A549 (cell line): Measurements from ENCODE around the gene ZHX3. TPM values are rescaled to one million over a fixed set of nuclear protein-coding genes. Genes with fewer than 3 reads are reported as not detected.

Source experiments
- ATAC-seq, 2 experiments: fragments of 200-7000 bp in 1 of 2; fragments of >200 bp in 1 of 2; cut with Nextera tagmentation in 1 of 2; cut with Tn5 transposase in 1 of 2; 3 replicates each; pipeline versions ENCODE4 v1.8.0 to v1.9.1; 2018 to 2020; ENCODE audit warnings: mild to moderate bottlenecking in 1 of 2, moderate library complexity in 1 of 2
- CTCF ChIA-PET: fragments of 300-600 bp; sonication (Branson Sonifier 250); formaldehyde crosslinking; extraction: SDS; loops from one replicate; lab custom pipeline; 2021; ENCODE audit warnings: antibody characterized with exemption, inconsistent platforms; lab: Yijun Ruan, JAX
- POLR2A ChIA-PET: fragments of 350-600 bp; formaldehyde crosslinking; extraction: SDS; loops from one replicate; lab custom pipeline; 2021; ENCODE audit warnings: antibody characterized with exemption, inconsistent platforms; lab: Yijun Ruan, JAX
- DNase-seq, 2 experiments: peaks; one replicate each; pipeline versions ENCODE4 v3.0.0 to v3.0.0-alpha.2; 2011 to 2016; ENCODE audit warnings: low read depth in 1 of 2, low spot score in 1 of 2
- FAIRE-seq: peaks from 2 replicates; lab custom pipeline; 2011; peaks lifted over from hg19 to GRCh38; lab: Jason Lieb, UNC
- H3K27ac ChIP-seq, 2 experiments: fragments of >200 bp; sonication (Bioruptor Twin); formaldehyde crosslinking; 3 replicates each; pipeline ENCODE4 v1.5.1; 2016 to 2017
- H3K4me1 ChIP-seq: fragments of >200 bp; sonication (Bioruptor Twin); formaldehyde crosslinking; 3 replicates; pipeline ENCODE4 v1.6.1; 2016
- H3K4me2 ChIP-seq: fragments of >200 bp; sonication (Bioruptor Twin); formaldehyde crosslinking; 3 replicates; pipeline ENCODE4 v1.6.1; 2016
- H3K4me3 ChIP-seq: fragments of >200 bp; sonication (Bioruptor Twin); formaldehyde crosslinking; 3 replicates; pipeline ENCODE4 v1.5.1; 2016
- H3K9me3 ChIP-seq: fragments of >200 bp; sonication (Bioruptor Twin); formaldehyde crosslinking; 3 replicates; pipeline ENCODE4 v1.6.1; 2016
- ATOH8 ChIP-seq: fragments of 250-450 bp; sonication (Bioruptor Pico); IDR thresholded peaks from 2 replicates; pipeline ENCODE4 v1.5.0; 2020; ENCODE audit warnings: low read depth, mild to moderate bottlenecking, moderate library complexity
- CBX8 ChIP-seq: fragments of 200-600 bp; sonication (generic); IDR thresholded peaks from 2 replicates; pipeline ENCODE4 v1.6.1; 2016
- CTCF ChIP-seq: fragments of >200 bp; sonication (Bioruptor Twin); formaldehyde crosslinking; IDR thresholded peaks from 3 replicates; pipeline ENCODE4 v1.5.1; 2016
- EHF ChIP-seq: fragments of 250-450 bp; sonication (Bioruptor Pico); IDR thresholded peaks from 2 replicates; pipeline ENCODE4 v1.5.0; 2020; ENCODE audit warnings: mild to moderate bottlenecking
- ELK1 ChIP-seq: fragments of 150-350 bp; IDR thresholded peaks from 2 replicates; pipeline ENCODE4 v1.6.1; 2014; ENCODE audit warnings: low read depth, mild to moderate bottlenecking, low read length
- FOSL2 ChIP-seq, 2 experiments: fragments of 450-650 bp in 1 of 2; fragments of >200 bp in 1 of 2; sonication (Bioruptor Twin) in 1 of 2; formaldehyde crosslinking; IDR thresholded peaks; 2 replicates each; pipeline versions ENCODE4 v1.5.0 to v1.6.1; 2016 to 2020; ENCODE audit warnings: mild to moderate bottlenecking in 1 of 2, moderate library complexity in 1 of 2
- HDAC2 ChIP-seq: fragments of 200-600 bp; sonication (generic); IDR thresholded peaks from 2 replicates; pipeline ENCODE4 v1.6.1; 2016
- HEYL ChIP-seq: fragments of 250-450 bp; sonication (Bioruptor Pico); IDR thresholded peaks from 2 replicates; pipeline ENCODE4 v1.8.0; 2021; ENCODE audit warnings: mild to moderate bottlenecking, moderate library complexity
- HOXA7 ChIP-seq: fragments of 250-450 bp; sonication (Bioruptor Pico); IDR thresholded peaks from 2 replicates; pipeline ENCODE4 v1.5.0; 2020; ENCODE audit warnings: mild to moderate bottlenecking, moderate library complexity
- HOXB13 ChIP-seq: fragments of 250-450 bp; sonication (Bioruptor Pico); IDR thresholded peaks from 2 replicates; pipeline ENCODE4 v1.5.0; 2020; ENCODE audit warnings: low read depth, mild to moderate bottlenecking, moderate library complexity
- HOXB5 ChIP-seq: fragments of 250-450 bp; sonication (Bioruptor Pico); IDR thresholded peaks from 2 replicates; pipeline ENCODE4 v1.5.0; 2020; ENCODE audit warnings: mild to moderate bottlenecking, moderate library complexity
- JUN ChIP-seq, 2 experiments: fragments of >200 bp; sonication (Bioruptor Twin); formaldehyde crosslinking; IDR thresholded peaks; 2 replicates in 1 of 2; 3 replicates in 1 of 2; pipeline ENCODE4 v1.6.1; 2016 to 2017
- MAX ChIP-seq: IDR thresholded peaks from 2 replicates; pipeline ENCODE4 v1.6.1; 2012
- NFE2L2 ChIP-seq: fragments of 150-350 bp; conservative IDR thresholded peaks from 2 replicates; pipeline ENCODE4 v1.6.1; 2014; ENCODE audit warnings: low read length
- POLR2AphosphoS2 ChIP-seq: conservative IDR thresholded peaks from 2 replicates; pipeline ENCODE4 v1.6.1; 2012; ENCODE audit warnings: low read length, improper control_type of control experiment, inconsistent platforms
- RAD21 ChIP-seq, 2 experiments: fragments of >200 bp in 1 of 2; sonication (Bioruptor Twin) in 1 of 2; formaldehyde crosslinking in 1 of 2; IDR thresholded peaks in 1 of 2; conservative IDR thresholded peaks in 1 of 2; 2 replicates in 1 of 2; 3 replicates in 1 of 2; pipeline ENCODE4 v1.6.1; 2012 to 2018; ENCODE audit warnings: inconsistent platforms in 1 of 2
- RCOR1 ChIP-seq: fragments of 150-350 bp; IDR thresholded peaks from 2 replicates; pipeline ENCODE4 v1.6.1; 2014; ENCODE audit warnings: antibody characterized with exemption, low read length, low read depth
- RNF2 ChIP-seq: fragments of 200-600 bp; sonication (generic); IDR thresholded peaks from 2 replicates; pipeline ENCODE4 v1.6.1; 2016; ENCODE audit warnings: low read depth, mild to moderate bottlenecking, antibody characterized with exemption, moderate library complexity, borderline replicate concordance
- ZC3H11A ChIP-seq: fragments of 450-650 bp; IDR thresholded peaks from 2 replicates; pipeline ENCODE4 v1.6.1; 2014; ENCODE audit warnings: antibody characterized with exemption, mild to moderate bottlenecking
- WGBS: methylation state at CpG from one replicate; pipeline ENCODE4 v1.1.6; 2017; ENCODE audit errors: missing lambda C conversion rate; 5-methylcytosine and 5-hydroxymethylcytosine counted together
- polyA plus RNA-seq, 4 experiments: library from polyadenylated mRNA; depleted of rRNA in 3 of 4; stranded (reverse); fragments of >200 nt; fragmentation: RNase III in 1 of 4; extraction: RNeasy Plus Mini Kit Qiagen cat#74134 plus additional on column Dnase treatment in 1 of 4; gene quantifications; 2 replicates in 3 of 4; 3 replicates in 1 of 4; pipeline ENCODE4 v1.2.3, GENCODE V29; 2011 to 2017

The ZHX3 gene
- polyA plus RNA-seq, 2 of the 4 experiments (the other 2 are of a cell fraction) = 3.6 to 4.1 TPM

- TF ChIP-seq ATOH8 (CRISPR knock-in tag) (no peak), POLR2AphosphoS2 (no peak), ZC3H11A (no peak), ELK1 (no peak), FOSL2 (IDR thresholded peaks at IDR 0.05) (no peak), FOSL2 (CRISPR knock-in tag; IDR thresholded peaks at IDR 0.05) (no peak), CTCF (no peak)
These were observed 149.0 kb downstream of the ZHX3 start (continued) for GRCh38 chr20:41168281-41169161.

GRCh38 chr20:41167481-41168253 is 149.9 kb downstream of the ZHX3 start:
- no peaks in the 10 kb centered on the region for H3K9me3 ChIP-seq
- FAIRE-seq (no peak), DNase-seq (no peak), ATAC-seq (no peak)
- POLR2A ChIA-PET = no interaction called here
- no peak overlapping the region for H3K4me3 ChIP-seq
- CTCF ChIA-PET = interaction anchor here (0.9 to 12.1 kb wide), 7 partner anchors 10 to 173 kb away, joined by 3 to 248 read pairs (median 5); partner anchors contain the start of gene LPIN3
- H3K4me1 ChIP-seq = no peaks in the 10 kb centered on the region
- 95% methylated on average over 11 of the region's 11 CpGs for WGBS
- no peak overlapping the region for H3K4me2 ChIP-seq
- H3K27ac ChIP-seq = no peak overlapping the region
- TF ChIP-seq MAX = no peak
- no peak for TF ChIP-seq HDAC2
- no peak for TF ChIP-seq CTCF
- TF ChIP-seq RCOR1 = no peak
- no peak for TF ChIP-seq RNF2
- no peak for TF ChIP-seq JUN (IDR thresholded peaks at IDR 0.05)
- no peak for TF ChIP-seq HOXB13 (CRISPR knock-in tag)

GRCh38 chr20:41167118-41167470 is 150.4 kb downstream of the ZHX3 start:
- no peak for FAIRE-seq
- ATAC-seq = no peak; a peak in 1 of 6 replicates
- no peak for DNase-seq
- no peak for TF ChIP-seq MAX
- no peak for TF ChIP-seq EHF (CRISPR knock-in tag)
- no peak for TF ChIP-seq HEYL (CRISPR knock-in tag)
- TF ChIP-seq FOSL2 (IDR thresholded peaks at IDR 0.05) = no peak
- TF ChIP-seq FOSL2 (CRISPR knock-in tag; IDR thresholded peaks at IDR 0.05) = no peak
- TF ChIP-seq HOXB5 (CRISPR knock-in tag) = no peak
- TF ChIP-seq NFE2L2 = no peak
- TF ChIP-seq CBX8 = no peak
- no peak for TF ChIP-seq RAD21 (conservative IDR thresholded peaks at IDR 0.05 in 1 of 2, IDR thresholded peaks at IDR 0.05 in 1 of 2)
- TF ChIP-seq ATOH8 (CRISPR knock-in tag) = no peak
- no peak for TF ChIP-seq HOXA7
- no peak for TF ChIP-seq POLR2AphosphoS2

More at GRCh38 chr20:41167118-41167470, 150.4 kb downstream of the ZHX3 start:
- WGBS = 88% methylated on average over 3 of the region's 3 CpGs
- H3K9me3 ChIP-seq = no peaks in the 10 kb centered on the region
- H3K4me2 ChIP-seq = no peak overlapping the region
- ChIA-PET POLR2A (no interaction called here), CTCF (interaction anchor here (0.7 to 12.1 kb wide), 7 partner anchors 14 to 174 kb away, joined by 3 to 248 read pairs (median 5); partner anchors contain the start of gene LPIN3)
- H3K4me1 ChIP-seq = no peaks in the 10 kb centered on the region
- H3K27ac ChIP-seq = no peak overlapping the region
- no peak overlapping the region for H3K4me3 ChIP-seq
